HFF-Myc (cell line): Measurements from ENCODE around the gene CRYBG3.

Experiments used
- DNase-seq: peaks from one replicate; pipeline ENCODE4 v3.0.0-alpha.2; 2011; ENCODE audit warnings: low read depth; ENCODE audit errors: extremely low read depth
- H3K4me3 ChIP-seq: replicated peaks from 2 replicates; pipeline ENCODE4 v1.5.1; 2011; ENCODE audit warnings: low read depth, mild to moderate bottlenecking, control low read depth, low read length
- CTCF ChIP-seq: IDR thresholded peaks from 2 replicates; pipeline ENCODE4 v1.5.1; 2012; ENCODE audit warnings: mild to moderate bottlenecking, low read depth, low read length, control low read depth; ENCODE audit errors: missing control alignments

CRYBG3 gene

DNA sequence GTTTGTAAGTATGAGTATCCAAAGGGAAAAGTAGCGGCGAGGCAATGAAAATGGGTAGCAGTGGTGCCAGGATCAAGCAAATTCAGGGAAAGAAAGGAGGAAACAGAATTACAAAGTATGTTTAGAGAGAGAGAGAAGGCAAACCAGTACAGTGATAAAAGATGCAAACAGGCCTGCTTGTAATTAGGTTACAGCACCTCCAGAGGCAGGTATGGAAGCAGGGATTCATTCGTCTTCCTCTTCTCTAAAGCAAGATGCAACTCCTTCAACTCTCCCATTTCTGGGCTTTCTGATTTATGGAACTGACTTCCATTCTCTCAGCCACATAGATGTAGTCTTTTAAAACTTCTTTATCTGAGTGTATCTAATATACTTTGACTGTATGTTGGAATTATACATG is 68.0 kb downstream of the CRYBG3 start:
- DNase-seq: no peak
- TF ChIP-seq CTCF: no peak
- no peak overlapping the region for H3K4me3 ChIP-seq

DNA sequence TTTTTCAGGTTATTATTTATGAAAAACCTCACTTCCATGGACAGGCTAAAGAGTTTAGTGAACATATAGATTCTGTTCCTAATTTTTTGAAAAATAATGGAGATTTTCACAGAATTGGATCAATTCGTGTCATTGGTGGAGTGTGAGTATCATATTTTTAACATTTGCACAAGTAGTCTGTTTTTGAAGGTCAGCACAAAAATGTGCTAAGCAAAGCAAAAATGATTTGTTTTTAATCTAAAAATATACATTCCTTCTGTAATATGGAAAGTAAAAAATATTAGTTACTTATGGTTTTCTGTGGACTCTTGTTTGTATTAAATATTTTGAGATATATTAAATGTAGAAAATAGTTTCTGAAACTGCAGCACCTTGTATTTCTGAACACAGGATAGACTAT is 71.0 kb downstream of the CRYBG3 start:
- no peak for DNase-seq
- TF ChIP-seq CTCF: no peak
- no peak overlapping the region for H3K4me3 ChIP-seq

- DNase-seq: no peak
- TF ChIP-seq CTCF: no peak
- H3K4me3 ChIP-seq: no peak overlapping the region
Observed at GRCh38 chr3:97895216-97895615, 73.4 kb downstream of the CRYBG3 start.

DNA sequence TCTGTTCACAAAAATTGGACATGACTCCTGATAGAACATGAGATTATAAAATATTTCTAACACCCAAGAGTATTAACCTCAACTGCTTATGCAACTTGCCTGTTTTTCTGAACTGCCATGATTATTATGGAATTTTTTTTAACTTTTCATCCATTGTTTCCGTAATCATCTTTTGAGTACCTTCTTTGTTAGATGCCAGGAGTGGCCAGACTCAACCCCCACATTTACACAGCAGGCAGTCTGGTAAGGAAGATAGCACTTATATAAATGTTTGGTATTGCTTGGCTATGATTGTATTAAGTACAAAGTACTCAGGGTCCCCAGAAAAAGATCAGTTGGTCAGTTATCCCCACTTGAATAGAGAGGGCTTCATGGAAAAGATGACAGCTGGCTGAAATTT is 74.3 kb downstream of the CRYBG3 start:
- H3K4me3 ChIP-seq: no peak overlapping the region
- TF ChIP-seq CTCF: no peak
- no peak for DNase-seq

GRCh38 chr3:97896547-97896946 is 74.7 kb downstream of the CRYBG3 start:
- no peak for TF ChIP-seq CTCF
- H3K4me3 ChIP-seq: no peak overlapping the region
- DNase-seq: no peak

DNA sequence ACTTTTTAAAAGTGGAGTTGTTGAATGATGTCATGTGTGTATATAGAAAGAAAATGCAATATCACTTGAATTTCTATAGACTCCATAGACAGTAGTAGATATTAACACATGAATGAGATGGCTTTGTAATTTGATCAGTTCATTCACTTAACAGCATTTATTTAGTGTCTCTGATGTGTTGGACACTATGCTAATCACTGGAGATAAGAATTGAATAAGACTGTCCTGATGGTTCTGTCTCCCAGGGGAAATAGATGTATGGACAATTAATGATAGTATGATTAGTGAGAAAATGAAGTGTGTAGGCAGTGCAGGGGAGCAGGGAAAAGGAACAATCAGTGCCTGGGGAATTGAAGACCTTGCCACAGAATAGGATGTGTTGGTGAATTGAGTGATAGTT is 77.5 kb downstream of the CRYBG3 start:
- TF ChIP-seq CTCF: no peak
- H3K4me3 ChIP-seq: no peak overlapping the region
- no peak for DNase-seq
